HG03280 (cell line): ENCODE data around the gene AHCY.
A peak's percentile ranks its signal among the peaks of the same experiment; 100 is the strongest.
"Not testable (repeated sequence)": the region's sequence is repeated elsewhere in the genome, so short reads cannot be mapped to it uniquely, and the experiment has no call there.

Source experiments
- ATAC-seq: cut with Tn5 transposase; IDR thresholded peaks from one replicate; pipeline ENCODE4 v1.9.1; 2021; ENCODE audit warnings: mild to moderate bottlenecking, moderate library complexity; ENCODE audit not compliant: unreplicated experiment

The AHCY gene

GRCh38 chr20:34262488-34263288, 40.5 kb downstream of the AHCY start:
- ATAC-seq = no peak

GRCh38 chr20:34260208-34260942, 42.8 kb downstream of the AHCY start:
- ATAC-seq = no peak

- ATAC-seq = no peak
Observed at GRCh38 chr20:34256629-34257124, 46.5 kb downstream of the AHCY start.

- no peak for ATAC-seq
Observed at GRCh38 chr20:34254979-34255378, 48.2 kb downstream of the AHCY start.

- ATAC-seq = not testable (repeated sequence)
Observed at GRCh38 chr20:34252431-34253086, 50.6 kb downstream of the AHCY start.

GRCh38 chr20:34251619-34252018, 51.5 kb downstream of the AHCY start:
- no peak for ATAC-seq

GRCh38 chr20:34250005-34250404, 53.1 kb downstream of the AHCY start:
- no peak for ATAC-seq

- ATAC-seq = peak; percentile 52
Observed at GRCh38 chr20:34249291-34249690, 53.9 kb downstream of the AHCY start.

GRCh38 chr20:34246126-34246626, 57.0 kb downstream of the AHCY start:
- no peak for ATAC-seq

GRCh38 chr20:34243377-34243776, 59.8 kb downstream of the AHCY start:
- ATAC-seq = no peak

GRCh38 chr20:34242879-34243278, 60.3 kb downstream of the AHCY start:
- ATAC-seq = no peak

GRCh38 chr20:34242015-34242414, 61.1 kb downstream of the AHCY start:
- ATAC-seq = not testable (repeated sequence)

GRCh38 chr20:34240693-34241615, 62.2 kb downstream of the AHCY start, which contains the start of gene ASIP:
ASIP (plus strand) TSS chr20:34241423; CDS start chr20:34260375, 18,952 bp downstream.
- no peak for ATAC-seq

- ATAC-seq = no peak
Observed at GRCh38 chr20:34240121-34240520, 63.0 kb downstream of the AHCY start.

- no peak for ATAC-seq
Observed at GRCh38 chr20:34237942-34238341, 65.2 kb downstream of the AHCY start.

GRCh38 chr20:34235875-34236274, 67.3 kb downstream of the AHCY start:
- ATAC-seq = no peak

- no peak for ATAC-seq
Observed at GRCh38 chr20:34233687-34234086, 69.5 kb downstream of the AHCY start.

- no peak for ATAC-seq
Observed at GRCh38 chr20:34232494-34233087, 70.6 kb downstream of the AHCY start.

GRCh38 chr20:34231634-34232033, 71.5 kb downstream of the AHCY start:
- no peak for ATAC-seq
